ENCODE results near the gene RNF186. TPM values are rescaled to one million over a fixed set of nuclear protein-coding genes. Genes with fewer than 3 reads are reported as not detected.

RNF186 gene
- polyA plus RNA-seq, 1 donor from 2014 or later = not detected

DNA sequence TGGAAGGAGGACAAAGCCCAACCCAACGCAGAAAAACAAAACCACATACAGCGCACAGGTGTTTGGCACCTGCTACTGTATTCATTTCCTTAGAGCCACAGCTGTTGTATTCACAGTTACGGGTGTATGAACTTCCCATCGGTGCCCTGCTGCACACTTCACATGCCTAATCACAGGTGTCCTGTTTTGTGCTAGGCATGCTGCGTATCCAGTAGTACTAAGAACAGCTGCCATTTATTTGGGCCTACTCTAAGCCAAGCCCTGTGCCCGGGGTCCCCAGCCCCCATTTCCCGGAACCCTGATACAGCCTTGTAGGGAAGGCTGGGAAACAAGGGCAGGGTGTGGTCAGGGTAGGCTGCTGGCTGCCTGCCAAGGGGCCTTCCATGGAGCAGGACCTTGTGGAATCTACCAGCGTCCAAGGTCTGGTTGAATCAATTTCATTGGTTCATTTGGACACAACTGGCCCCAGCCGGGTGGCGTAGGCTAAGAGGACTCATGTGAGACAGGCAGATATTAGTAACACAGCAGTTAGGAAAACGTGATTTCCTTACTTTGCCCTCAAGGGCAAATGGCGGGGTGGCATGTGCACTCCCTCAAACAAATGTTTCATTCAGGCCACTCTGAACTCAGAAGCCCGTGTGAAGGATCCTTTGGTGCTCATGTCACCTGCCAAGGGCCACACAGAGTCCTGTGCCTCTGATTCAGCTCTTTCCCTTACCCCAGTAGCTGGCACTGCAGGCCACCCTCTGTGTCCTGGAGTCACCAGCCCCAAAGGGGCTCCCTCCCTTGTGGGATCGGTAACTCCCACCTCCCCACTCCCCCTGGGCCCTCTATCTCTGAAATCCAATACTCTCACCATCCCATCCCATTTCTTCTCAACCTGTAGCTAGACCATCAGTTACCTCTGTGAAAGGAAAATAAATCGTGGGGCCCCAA, 986 bp upstream of the RNF186 start:
- H3K9ac ChIP-seq (ENCODE audit: low read length) = no peak overlapping the region
- no peak overlapping the region for H2AFZ ChIP-seq (ENCODE audit: low read depth, low read length)
- no peak overlapping the region for H3K4me2 ChIP-seq (ENCODE audit: low read length)
- H3K9me2 ChIP-seq (ENCODE audit: insufficient read depth, low read length) = no peaks in the 10 kb centered on the region
- H3K79me2 ChIP-seq (replicated peaks; ENCODE audit: insufficient read depth, low read length) = no peaks in the 10 kb centered on the region
- no peaks in the 10 kb centered on the region for H3K36me3 ChIP-seq (ENCODE audit: insufficient read depth, low read length)
- H3K27ac ChIP-seq (ENCODE audit: low read length) = no peak overlapping the region
- no peaks in the 10 kb centered on the region for H3K27me3 ChIP-seq (ENCODE audit: insufficient read depth, low read depth, low read length)
- H3K9me3 ChIP-seq (ENCODE audit: low read length) = no peaks in the 10 kb centered on the region
- H4K20me1 ChIP-seq (ENCODE audit: insufficient read depth) = no peaks in the 10 kb centered on the region
- no peaks in the 10 kb centered on the region for H3F3A ChIP-seq (ENCODE audit: insufficient read depth, low read length, poor library complexity, severe bottlenecking)
- TF ChIP-seq RAD21 (conservative IDR thresholded peaks at IDR 0.05) (no peak), MXI1 (conservative IDR thresholded peaks at IDR 0.05; ENCODE audit: poor library complexity, severe bottlenecking) (no peak), TAF1 (IDR thresholded peaks at IDR 0.05; ENCODE audit: low read depth) (no peak), EZH2 (IDR thresholded peaks at IDR 0.05; ENCODE audit: borderline replicate concordance, insufficient read depth, low read length, poor library complexity, severe bottlenecking) (no peak), POLR2AphosphoS5 (IDR thresholded peaks at IDR 0.05) (no peak), SMC3 (conservative IDR thresholded peaks at IDR 0.05; ENCODE audit: poor library complexity) (no peak), EP300 (conservative IDR thresholded peaks at IDR 0.05; ENCODE audit: poor library complexity, severe bottlenecking) (no peak)
- TF ChIP-seq, protein P1, sequence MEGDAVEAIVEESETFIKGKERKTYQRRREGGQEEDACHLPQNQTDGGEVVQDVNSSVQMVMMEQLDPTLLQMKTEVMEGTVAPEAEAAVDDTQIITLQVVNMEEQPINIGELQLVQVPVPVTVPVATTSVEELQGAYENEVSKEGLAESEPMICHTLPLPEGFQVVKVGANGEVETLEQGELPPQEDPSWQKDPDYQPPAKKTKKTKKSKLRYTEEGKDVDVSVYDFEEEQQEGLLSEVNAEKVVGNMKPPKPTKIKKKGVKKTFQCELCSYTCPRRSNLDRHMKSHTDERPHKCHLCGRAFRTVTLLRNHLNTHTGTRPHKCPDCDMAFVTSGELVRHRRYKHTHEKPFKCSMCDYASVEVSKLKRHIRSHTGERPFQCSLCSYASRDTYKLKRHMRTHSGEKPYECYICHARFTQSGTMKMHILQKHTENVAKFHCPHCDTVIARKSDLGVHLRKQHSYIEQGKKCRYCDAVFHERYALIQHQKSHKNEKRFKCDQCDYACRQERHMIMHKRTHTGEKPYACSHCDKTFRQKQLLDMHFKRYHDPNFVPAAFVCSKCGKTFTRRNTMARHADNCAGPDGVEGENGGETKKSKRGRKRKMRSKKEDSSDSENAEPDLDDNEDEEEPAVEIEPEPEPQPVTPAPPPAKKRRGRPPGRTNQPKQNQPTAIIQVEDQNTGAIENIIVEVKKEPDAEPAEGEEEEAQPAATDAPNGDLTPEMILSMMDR (IDR thresholded peaks at IDR 0.05; ENCODE audit: poor library complexity, severe bottlenecking) = no peak
- TF ChIP-seq, protein P2, sequence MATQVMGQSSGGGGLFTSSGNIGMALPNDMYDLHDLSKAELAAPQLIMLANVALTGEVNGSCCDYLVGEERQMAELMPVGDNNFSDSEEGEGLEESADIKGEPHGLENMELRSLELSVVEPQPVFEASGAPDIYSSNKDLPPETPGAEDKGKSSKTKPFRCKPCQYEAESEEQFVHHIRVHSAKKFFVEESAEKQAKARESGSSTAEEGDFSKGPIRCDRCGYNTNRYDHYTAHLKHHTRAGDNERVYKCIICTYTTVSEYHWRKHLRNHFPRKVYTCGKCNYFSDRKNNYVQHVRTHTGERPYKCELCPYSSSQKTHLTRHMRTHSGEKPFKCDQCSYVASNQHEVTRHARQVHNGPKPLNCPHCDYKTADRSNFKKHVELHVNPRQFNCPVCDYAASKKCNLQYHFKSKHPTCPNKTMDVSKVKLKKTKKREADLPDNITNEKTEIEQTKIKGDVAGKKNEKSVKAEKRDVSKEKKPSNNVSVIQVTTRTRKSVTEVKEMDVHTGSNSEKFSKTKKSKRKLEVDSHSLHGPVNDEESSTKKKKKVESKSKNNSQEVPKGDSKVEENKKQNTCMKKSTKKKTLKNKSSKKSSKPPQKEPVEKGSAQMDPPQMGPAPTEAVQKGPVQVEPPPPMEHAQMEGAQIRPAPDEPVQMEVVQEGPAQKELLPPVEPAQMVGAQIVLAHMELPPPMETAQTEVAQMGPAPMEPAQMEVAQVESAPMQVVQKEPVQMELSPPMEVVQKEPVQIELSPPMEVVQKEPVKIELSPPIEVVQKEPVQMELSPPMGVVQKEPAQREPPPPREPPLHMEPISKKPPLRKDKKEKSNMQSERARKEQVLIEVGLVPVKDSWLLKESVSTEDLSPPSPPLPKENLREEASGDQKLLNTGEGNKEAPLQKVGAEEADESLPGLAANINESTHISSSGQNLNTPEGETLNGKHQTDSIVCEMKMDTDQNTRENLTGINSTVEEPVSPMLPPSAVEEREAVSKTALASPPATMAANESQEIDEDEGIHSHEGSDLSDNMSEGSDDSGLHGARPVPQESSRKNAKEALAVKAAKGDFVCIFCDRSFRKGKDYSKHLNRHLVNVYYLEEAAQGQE (IDR thresholded peaks at IDR 0.05; ENCODE audit: borderline replicate concordance) = no peak
- H3K4me3 ChIP-seq (ENCODE audit: low read length) = no peak overlapping the region

DNA sequence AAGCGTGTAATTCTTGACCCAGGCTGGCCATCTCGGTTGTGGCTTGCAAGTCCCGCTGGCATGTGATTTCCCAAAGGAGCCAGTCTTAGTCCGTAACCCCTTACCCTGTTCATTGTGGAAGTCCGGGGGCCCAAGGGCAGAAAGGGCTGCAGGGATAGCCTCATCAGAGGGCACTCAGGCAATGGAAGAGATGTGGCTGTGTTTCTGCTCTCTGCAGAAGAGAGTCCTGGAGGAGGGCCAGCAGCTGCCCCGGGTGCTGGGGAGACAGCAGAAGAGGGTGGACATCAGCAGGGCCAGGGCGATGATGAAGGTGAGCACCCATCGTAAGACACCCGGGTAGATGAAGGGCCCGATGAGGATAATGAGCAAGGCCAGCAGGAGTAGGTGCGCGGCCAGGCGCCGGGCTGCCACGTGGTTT, 830 bp downstream of the RNF186 start:
- Histone ChIP-seq H3K9me2 (ENCODE audit: insufficient read depth, low read length) (no peaks in the 10 kb centered on the region), H4K20me1 (ENCODE audit: insufficient read depth) (no peaks in the 10 kb centered on the region), H3K27me3 (ENCODE audit: insufficient read depth, low read depth, low read length) (no peaks in the 10 kb centered on the region), H3K9ac (ENCODE audit: low read length) (no peak overlapping the region), H3K4me2 (ENCODE audit: low read length) (no peak overlapping the region), H3K79me2 (replicated peaks; ENCODE audit: insufficient read depth, low read length) (no peaks in the 10 kb centered on the region), H3F3A (ENCODE audit: insufficient read depth, low read length, poor library complexity, severe bottlenecking) (no peaks in the 10 kb centered on the region), H3K4me3 (ENCODE audit: low read length) (no peak overlapping the region), H2AFZ (ENCODE audit: low read depth, low read length) (no peak overlapping the region), H3K36me3 (ENCODE audit: insufficient read depth, low read length) (no peaks in the 10 kb centered on the region), H3K9me3 (ENCODE audit: low read length) (no peaks in the 10 kb centered on the region), H3K27ac (ENCODE audit: low read length) (no peak overlapping the region)
- TF ChIP-seq, protein P1 (IDR thresholded peaks at IDR 0.05; ENCODE audit: poor library complexity, severe bottlenecking) = no peak
- TF ChIP-seq, protein P2 (IDR thresholded peaks at IDR 0.05; ENCODE audit: borderline replicate concordance) = no peak
- TF ChIP-seq POLR2AphosphoS5 (IDR thresholded peaks at IDR 0.05) (no peak), TAF1 (IDR thresholded peaks at IDR 0.05; ENCODE audit: low read depth) (no peak), EP300 (conservative IDR thresholded peaks at IDR 0.05; ENCODE audit: poor library complexity, severe bottlenecking) (no peak)

Data from neural cell (in vitro differentiated cells).